ENCODE results near the gene HDAC10.

GRCh38 chr22:50224071-50224470 is 27.0 kb downstream of the HDAC10 start:
- no peak for TF ChIP-seq POLR2A (IDR thresholded peaks at IDR 0.05)
- no peak for TF ChIP-seq CTCF (IDR thresholded peaks at IDR 0.05)
- no peak for TF ChIP-seq EP300 (IDR thresholded peaks at IDR 0.05)
